ENCODE results near the gene TMPRSS11A. TPM values are rescaled to one million over a fixed set of nuclear protein-coding genes. Genes with fewer than 3 reads are reported as not detected.

TMPRSS11A gene
- not detected for total RNA-seq (ENCODE audit: unreplicated experiment)
- long read RNA-seq = 0 reads

GRCh38 chr4:67963356-67963755 lies at the start of gene TMPRSS11A:
TMPRSS11A (minus strand) TSS chr4:67963493; CDS start chr4:67963393, 100 bp downstream.
- no peaks in the 10 kb centered on the region for H3K36me3 Mint-ChIP-seq (ENCODE audit: low read depth, unreplicated experiment)
- H3K27ac Mint-ChIP-seq (ENCODE audit: unreplicated experiment) = no peak within 1 kb of the TSS
- peaks cover 4% of the 10 kb centered on the region for H3K4me1 Mint-ChIP-seq (ENCODE audit: unreplicated experiment)
- H3K4me3 Mint-ChIP-seq (ENCODE audit: unreplicated experiment) = no peak within 1 kb of the TSS
- TF ChIP-seq CTCF (IDR thresholded peaks at IDR 0.05; ENCODE audit: unreplicated experiment) = no peak
- no peaks in the 10 kb centered on the region for H3K27me3 Mint-ChIP-seq (ENCODE audit: unreplicated experiment)
- DNase-seq (ENCODE audit: low spot score) = no peak
- H3K9me3 Mint-ChIP-seq (ENCODE audit: unreplicated experiment) = no peaks in the 10 kb centered on the region

- no peaks in the 10 kb centered on the region for H3K4me1 Mint-ChIP-seq (ENCODE audit: unreplicated experiment)
- TF ChIP-seq CTCF (IDR thresholded peaks at IDR 0.05; ENCODE audit: unreplicated experiment) = no peak
- no peaks in the 10 kb centered on the region for H3K27me3 Mint-ChIP-seq (ENCODE audit: unreplicated experiment)
- no peaks in the 10 kb centered on the region for H3K9me3 Mint-ChIP-seq (ENCODE audit: unreplicated experiment)
- no peak overlapping the region for H3K4me3 Mint-ChIP-seq (ENCODE audit: unreplicated experiment)
- DNase-seq (ENCODE audit: low spot score) = no peak
- H3K36me3 Mint-ChIP-seq (ENCODE audit: low read depth, unreplicated experiment) = no peaks in the 10 kb centered on the region
- no peak overlapping the region for H3K27ac Mint-ChIP-seq (ENCODE audit: unreplicated experiment)
Observed at GRCh38 chr4:68011684-68012083, 48.4 kb upstream of the TMPRSS11A start.

GRCh38 chr4:68002906-68003305 lies 39.6 kb upstream of the TMPRSS11A start:
- H3K4me1 Mint-ChIP-seq (ENCODE audit: unreplicated experiment) = no peaks in the 10 kb centered on the region
- H3K27ac Mint-ChIP-seq (ENCODE audit: unreplicated experiment) = no peak overlapping the region
- TF ChIP-seq CTCF (IDR thresholded peaks at IDR 0.05; ENCODE audit: unreplicated experiment) = no peak
- no peak for DNase-seq (ENCODE audit: low spot score)
- H3K36me3 Mint-ChIP-seq (ENCODE audit: low read depth, unreplicated experiment) = no peaks in the 10 kb centered on the region
- H3K9me3 Mint-ChIP-seq (ENCODE audit: unreplicated experiment) = no peaks in the 10 kb centered on the region
- no peak overlapping the region for H3K4me3 Mint-ChIP-seq (ENCODE audit: unreplicated experiment)
- no peaks in the 10 kb centered on the region for H3K27me3 Mint-ChIP-seq (ENCODE audit: unreplicated experiment)

- no peak for TF ChIP-seq CTCF (IDR thresholded peaks at IDR 0.05; ENCODE audit: unreplicated experiment)
Observed at GRCh38 chr4:67996127-67996526, 32.8 kb upstream of the TMPRSS11A start.

GRCh38 chr4:67988991-67989390 lies 25.7 kb upstream of the TMPRSS11A start:
- no peak for DNase-seq (ENCODE audit: low spot score)
- H3K4me3 Mint-ChIP-seq (ENCODE audit: unreplicated experiment) = no peak overlapping the region
- TF ChIP-seq CTCF (IDR thresholded peaks at IDR 0.05; ENCODE audit: unreplicated experiment) = no peak
- H3K27me3 Mint-ChIP-seq (ENCODE audit: unreplicated experiment) = no peaks in the 10 kb centered on the region
- H3K9me3 Mint-ChIP-seq (ENCODE audit: unreplicated experiment) = no peaks in the 10 kb centered on the region
- H3K4me1 Mint-ChIP-seq (ENCODE audit: unreplicated experiment) = no peaks in the 10 kb centered on the region
- no peak overlapping the region for H3K27ac Mint-ChIP-seq (ENCODE audit: unreplicated experiment)
- H3K36me3 Mint-ChIP-seq (ENCODE audit: low read depth, unreplicated experiment) = no peaks in the 10 kb centered on the region

More at GRCh38 chr4:67996127-67996526, 32.8 kb upstream of the TMPRSS11A start:
- no peaks in the 10 kb centered on the region for H3K27me3 Mint-ChIP-seq (ENCODE audit: unreplicated experiment)
- H3K27ac Mint-ChIP-seq (ENCODE audit: unreplicated experiment) = no peak overlapping the region
- no peaks in the 10 kb centered on the region for H3K36me3 Mint-ChIP-seq (ENCODE audit: low read depth, unreplicated experiment)
- no peaks in the 10 kb centered on the region for H3K4me1 Mint-ChIP-seq (ENCODE audit: unreplicated experiment)
- H3K9me3 Mint-ChIP-seq (ENCODE audit: unreplicated experiment) = no peaks in the 10 kb centered on the region
- no peak overlapping the region for H3K4me3 Mint-ChIP-seq (ENCODE audit: unreplicated experiment)
- no peak for DNase-seq (ENCODE audit: low spot score)
